Activated T-cell treated with anti-CD3 and anti-CD28 coated beads, Interleukin-2, amount 50 U/mL, for 1 hour (primary cell): ENCODE data around the gene NDUFA11.
"Not testable (repeated sequence)": the region's sequence is repeated elsewhere in the genome, so short reads cannot be mapped to it uniquely, and the experiment has no call there.

Source experiments
- DNase-seq: peaks from one replicate; pipeline ENCODE4 v3.0.0-alpha.2; 2020

NDUFA11 gene

GRCh38 chr19:5884065-5884811 lies 19.4 kb downstream of the NDUFA11 start:
- DNase-seq: not testable (repeated sequence)

GRCh38 chr19:5883157-5883873 lies 20.3 kb downstream of the NDUFA11 start:
- DNase-seq: not testable (repeated sequence)

DNA sequence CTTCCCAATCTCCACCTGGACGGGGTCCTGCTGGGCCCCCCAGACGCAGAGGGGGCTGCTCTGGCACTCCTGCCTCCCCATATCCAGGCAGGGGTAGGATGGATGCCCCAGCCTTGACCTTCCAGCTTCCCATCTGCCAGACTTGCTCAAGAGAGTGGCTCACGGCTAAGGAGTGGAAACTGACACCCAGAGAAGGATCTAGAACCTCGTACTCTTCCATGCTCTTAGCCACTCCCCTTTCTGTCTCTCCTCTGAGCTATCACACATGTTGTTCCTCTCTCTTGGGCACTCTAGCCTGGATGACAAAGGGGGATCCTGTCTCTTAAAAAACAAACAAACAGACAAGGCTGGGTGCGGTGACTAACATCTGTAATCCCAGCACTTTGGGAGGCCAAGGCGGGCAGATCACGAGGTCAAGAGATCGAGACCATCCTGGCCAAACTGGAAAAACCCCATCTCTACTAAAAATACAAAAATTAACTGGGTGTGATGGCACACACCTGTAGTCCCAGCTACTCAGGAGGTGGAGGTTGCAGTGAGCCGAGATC lies 21.1 kb downstream of the NDUFA11 start:
- no peak for DNase-seq

GRCh38 chr19:5881543-5882299 lies 21.9 kb downstream of the NDUFA11 start:
- DNase-seq: no peak

DNA sequence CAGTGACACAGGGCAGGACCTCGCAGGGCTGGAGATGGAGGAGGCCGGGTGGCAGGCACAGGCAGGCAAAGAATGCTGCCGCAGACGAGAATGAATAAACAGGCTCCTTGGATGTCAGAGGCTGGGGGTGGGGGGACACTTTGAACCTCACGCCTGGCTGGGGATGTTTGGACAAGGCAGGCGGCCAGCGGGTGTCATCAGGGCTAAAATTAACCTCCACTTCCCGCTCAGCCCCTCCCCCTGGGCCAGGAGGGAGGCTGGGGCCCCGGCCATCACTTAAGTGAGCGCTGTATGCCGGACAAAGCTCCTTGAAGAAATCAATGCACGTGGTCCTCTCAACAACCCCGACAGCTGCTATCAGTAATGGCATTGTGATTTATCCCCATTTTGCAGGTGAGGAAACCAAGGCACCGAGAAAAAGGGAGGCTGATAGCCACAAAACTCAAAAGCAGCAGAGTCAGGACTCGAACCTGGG lies 22.9 kb downstream of the NDUFA11 start:
- no peak for DNase-seq

- DNase-seq: no peak
These were observed 23.4 kb downstream of the NDUFA11 start for GRCh38 chr19:5880196-5880595.

- no peak for DNase-seq
These were observed 25.7 kb downstream of the NDUFA11 start for GRCh38 chr19:5877882-5878281.

- no peak for DNase-seq
These were observed 26.2 kb downstream of the NDUFA11 start for GRCh38 chr19:5877427-5877826.

DNA sequence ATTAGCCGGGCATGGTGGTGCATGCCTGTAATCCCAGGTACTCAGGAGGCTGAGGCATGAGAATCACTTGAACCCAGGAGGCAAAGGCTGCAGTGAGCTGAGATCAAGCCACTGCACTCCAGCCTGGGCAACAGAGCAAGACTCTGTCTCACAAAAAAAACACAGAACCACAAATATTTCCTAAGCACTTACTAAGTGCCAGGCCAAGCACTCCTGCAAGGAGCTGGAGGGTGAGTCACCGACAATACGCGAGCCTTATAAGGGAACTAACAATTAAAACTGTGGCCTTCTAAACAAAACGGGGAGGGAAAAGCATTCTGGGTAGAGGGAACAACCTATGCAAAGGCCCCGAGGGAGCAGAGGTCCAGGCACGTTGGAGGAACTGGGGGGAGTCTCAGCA lies 29.1 kb downstream of the NDUFA11 start:
- DNase-seq: not testable (repeated sequence)

- DNase-seq: no peak
These were observed 29.9 kb downstream of the NDUFA11 start for GRCh38 chr19:5873617-5874199.

DNA sequence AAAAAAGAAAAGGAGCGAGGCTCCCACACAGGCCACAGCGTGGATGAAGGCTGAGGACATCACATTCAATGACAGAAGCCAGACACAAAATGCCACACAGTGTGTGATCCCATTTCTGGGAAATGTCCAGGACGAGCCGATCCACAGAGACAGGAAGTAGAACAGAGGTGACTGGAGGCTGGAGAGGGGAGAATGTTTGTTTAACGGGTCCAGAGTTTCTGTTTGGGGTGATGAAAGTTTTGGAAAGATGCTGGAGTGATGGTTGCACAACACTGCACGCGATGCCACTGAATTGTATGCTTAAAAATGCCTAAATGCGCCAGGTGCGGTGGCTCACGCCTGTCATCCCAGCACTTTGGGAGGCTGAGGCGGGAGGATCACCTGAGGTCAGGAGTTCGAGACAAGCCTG lies 32.6 kb downstream of the NDUFA11 start:
- DNase-seq: no peak

- DNase-seq: no peak
These were observed 36.1 kb downstream of the NDUFA11 start for GRCh38 chr19:5867201-5868136.

GRCh38 chr19:5865772-5866171 lies 37.8 kb downstream of the NDUFA11 start:
- no peak for DNase-seq

DNA sequence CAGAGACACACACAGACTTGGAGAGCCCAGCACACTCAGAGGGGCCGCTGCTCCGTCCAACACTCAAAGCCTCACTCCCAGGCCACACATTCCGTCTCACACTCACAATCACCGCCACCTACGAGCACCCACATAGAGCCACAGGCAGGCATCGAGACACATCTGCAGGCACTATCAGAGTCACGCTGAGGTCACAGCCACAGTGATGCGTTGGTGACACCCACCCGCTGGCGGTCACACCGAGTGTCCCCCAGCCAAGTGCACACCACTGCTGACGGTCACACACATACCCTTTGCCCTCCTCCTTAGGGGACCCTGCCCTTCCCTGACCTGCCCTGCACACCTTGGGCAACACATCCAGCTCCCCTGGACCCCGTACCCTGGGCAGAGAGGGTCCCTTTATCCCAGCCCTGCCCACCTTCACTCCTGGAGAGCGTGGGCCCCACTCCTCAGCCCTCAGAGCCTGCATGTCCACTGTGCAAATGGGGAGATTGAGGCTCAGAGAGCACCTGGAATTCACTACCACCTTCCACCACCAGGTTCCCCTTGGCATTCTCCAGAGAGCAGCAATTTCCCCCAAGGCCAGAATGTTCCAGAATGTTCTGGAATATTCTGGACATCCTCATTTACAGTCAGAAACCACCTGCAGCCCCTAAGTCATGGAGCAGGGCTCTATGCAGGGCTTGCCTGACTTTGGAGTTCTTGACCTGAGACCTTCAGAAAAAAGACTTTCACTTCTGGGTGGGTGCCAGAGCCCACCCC lies 38.7 kb downstream of the NDUFA11 start:
- DNase-seq: no peak

- DNase-seq: no peak
These were observed 39.4 kb downstream of the NDUFA11 start for GRCh38 chr19:5864013-5864720.

GRCh38 chr19:5863030-5863665 lies 40.4 kb downstream of the NDUFA11 start:
- no peak for DNase-seq

DNA sequence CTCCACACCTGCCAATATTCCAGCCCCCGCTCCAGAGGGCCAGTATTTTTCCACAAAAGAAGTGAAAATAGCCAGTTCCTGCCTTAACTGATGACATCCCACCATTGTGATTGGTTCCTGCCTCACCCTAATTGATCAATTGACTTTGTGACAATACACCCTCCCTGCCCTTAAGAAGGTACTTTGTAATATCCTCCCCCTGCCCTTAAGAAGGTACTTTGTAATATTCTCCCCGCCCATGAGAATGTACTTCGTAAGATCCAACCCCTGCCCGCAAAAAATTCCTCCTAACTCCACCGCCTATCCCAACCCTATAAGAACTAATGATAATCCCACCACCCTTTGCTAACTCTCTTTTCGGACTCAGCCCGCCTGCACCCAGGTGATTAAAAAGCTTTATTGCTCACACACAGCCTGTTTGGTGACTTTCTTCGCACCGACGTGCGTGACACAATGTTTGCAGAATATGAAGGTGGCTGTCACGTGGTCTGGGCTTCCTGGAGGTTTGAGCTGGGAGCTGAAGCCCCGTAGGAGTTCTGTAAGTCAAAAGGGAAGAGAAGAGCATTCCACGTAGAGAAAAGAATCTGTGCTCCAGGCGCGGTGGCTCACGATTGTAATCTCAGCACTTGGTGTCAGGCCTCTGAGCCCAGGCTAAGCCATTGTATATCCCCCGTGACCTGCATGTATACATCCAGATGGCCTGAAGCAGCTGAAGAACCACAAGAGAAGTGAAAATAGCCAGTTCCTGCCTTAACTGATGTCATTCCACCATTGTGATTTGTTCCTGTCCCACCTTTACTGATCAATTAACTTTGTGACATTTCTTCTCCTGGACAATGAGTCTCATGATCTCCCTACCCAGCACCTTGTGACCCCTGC lies 46.1 kb downstream of the NDUFA11 start:
- DNase-seq: no peak

DNA sequence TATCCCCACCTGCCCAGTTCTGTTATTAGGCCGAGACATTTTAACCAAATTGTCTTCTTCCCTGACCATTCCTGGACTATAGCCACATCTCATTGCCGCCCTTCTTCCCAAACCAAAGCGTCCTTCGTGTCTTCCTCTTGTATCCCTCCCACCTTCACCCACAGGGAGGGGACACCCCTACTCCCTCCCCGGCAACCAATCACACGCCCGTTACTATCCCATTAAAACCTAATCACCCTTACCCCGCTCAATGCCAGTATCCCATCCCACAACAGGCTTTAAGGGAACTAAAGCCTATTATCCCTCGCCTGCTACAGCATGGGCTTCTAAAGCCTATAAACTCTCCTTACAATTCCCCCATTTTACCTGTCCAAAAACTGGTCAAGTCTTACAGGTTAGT lies 48.4 kb downstream of the NDUFA11 start:
- DNase-seq: not testable (repeated sequence)

DNA sequence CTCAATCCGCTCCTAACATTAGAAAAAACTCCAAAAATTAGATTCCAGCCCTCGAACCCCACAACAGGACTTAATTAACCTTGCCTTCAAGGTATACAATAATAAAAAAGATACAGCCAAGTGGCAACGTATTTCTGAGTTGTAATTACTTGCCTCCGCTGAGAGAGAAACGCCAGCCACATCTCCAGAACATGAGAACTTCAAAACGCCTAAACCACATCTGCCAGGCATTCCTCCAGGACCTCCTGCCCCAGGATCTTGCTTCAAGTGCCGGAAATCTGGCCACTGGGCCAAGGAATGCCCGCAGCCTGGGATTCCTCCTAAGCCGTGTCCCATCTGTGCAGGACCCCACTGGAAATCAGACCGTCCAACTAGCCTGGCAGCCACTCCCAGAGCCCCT lies 49.5 kb downstream of the NDUFA11 start:
- not testable (repeated sequence) for DNase-seq
